ENCODE measurements around the gene TPTE2.

DNA sequence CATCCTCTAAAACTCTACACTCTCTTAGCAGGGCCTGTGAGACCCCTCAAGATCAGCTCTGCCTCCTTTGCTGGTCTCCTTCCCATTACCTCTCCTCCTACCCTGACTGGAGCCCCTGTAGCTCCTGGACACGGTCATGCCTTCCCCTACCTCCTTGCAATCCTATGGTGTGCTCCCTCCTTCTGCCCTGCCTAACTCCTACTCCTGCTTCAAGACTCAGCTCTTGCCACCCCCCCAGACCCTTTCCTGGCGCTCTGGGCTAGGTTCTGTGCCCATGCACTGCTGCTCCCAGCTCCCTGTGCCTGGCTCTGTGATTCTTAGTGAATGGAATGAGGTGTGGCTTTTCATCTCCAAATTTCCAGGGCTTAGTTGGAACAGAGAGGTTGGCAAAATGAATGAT lies 28.0 kb upstream of the TPTE2 start:
- TF ChIP-seq POLR2AphosphoS5 (IDR thresholded peaks at IDR 0.05; ENCODE audit: low read depth, low read length), result no peak
- no peak for TF ChIP-seq POLR2A (IDR thresholded peaks at IDR 0.05; ENCODE audit: low read depth, low read length)
- TF ChIP-seq TAF1 (IDR thresholded peaks at IDR 0.05; ENCODE audit: borderline replicate concordance, low read depth, low read length), result no peak

All from GM12892 (cell line).